Endothelial cell of umbilical vein (primary cell): ENCODE results near the gene DYNC1LI2. TPM values are rescaled to one million over a fixed set of nuclear protein-coding genes. Genes with fewer than 3 reads are reported as not detected.

ENCODE experiments used
- BruUV-seq: library from RNA; stranded (reverse); fragments of 400-500 nt; replicated peaks from 2 replicates; lab custom pipeline; 2021; lab: Mats Ljungman, UMichigan
- CTCF ChIA-PET: fragments of 300-600, 350-600 bp; sonication (Branson Sonifier 250); formaldehyde crosslinking; loops from one replicate; lab custom pipeline; 2021; ENCODE audit warnings: antibody characterized with exemption, inconsistent platforms; lab: Charles Lee
- POLR2A ChIA-PET: fragments of 300-600, 350-600 bp; sonication (Branson Sonifier 250); formaldehyde crosslinking; loops from one replicate; lab custom pipeline; 2021; ENCODE audit warnings: antibody characterized with exemption, inconsistent platforms; lab: Charles Lee
- DNase-seq: peaks from one replicate; pipeline ENCODE4 v3.0.0-alpha.2; 2011; ENCODE audit warnings: low read depth, low spot score
- FAIRE-seq: peaks from 2 replicates; lab custom pipeline; 2011; peaks lifted over from hg19 to GRCh38; lab: Jason Lieb, UNC
- H2AFZ ChIP-seq: 2 replicates; pipeline ENCODE4 v1.6.0; 2012; ENCODE audit warnings: low read depth, low read length, control low read depth, inconsistent platforms
- H3K27ac ChIP-seq: 2 replicates; pipeline ENCODE4 v1.5.1; 2011; ENCODE audit warnings: low read depth, mild to moderate bottlenecking, control low read depth, low read length, moderate library complexity; ENCODE audit not compliant: insufficient read depth
- H3K27me3 ChIP-seq, 2 experiments: 2 replicates each; pipeline versions ENCODE4 v1.6.0 to v1.6.1; 2011; ENCODE audit warnings: low read length in 2 of 2, mixed read lengths in 1 of 2; ENCODE audit not compliant: control insufficient read depth in 2 of 2, insufficient read depth in 2 of 2
- H3K36me3 ChIP-seq, 2 experiments: 2 replicates in 1 of 2; 3 replicates in 1 of 2; pipeline ENCODE4 v1.5.1; 2011; ENCODE audit warnings: low read length in 2 of 2, mild to moderate bottlenecking in 1 of 2, moderate library complexity in 1 of 2; ENCODE audit not compliant: control insufficient read depth in 2 of 2, insufficient read depth in 2 of 2; ENCODE audit errors: extremely low read depth in 1 of 2
- H3K4me1 ChIP-seq: 3 replicates; pipeline ENCODE4 v1.5.1; 2011; ENCODE audit warnings: mild to moderate bottlenecking, low read length; ENCODE audit not compliant: control insufficient read depth, insufficient read depth; ENCODE audit errors: extremely low read depth
- H3K4me2 ChIP-seq: 2 replicates; pipeline ENCODE4 v1.6.1; 2011; ENCODE audit warnings: low read length, control low read depth, mixed read lengths; ENCODE audit not compliant: insufficient read depth
- H3K4me3 ChIP-seq, 3 experiments: fragments of 200-600 bp in 1 of 3; sonication (generic), shearing (Covaris generic) in 1 of 3; replicated peaks in 1 of 3; 2 replicates each; pipeline ENCODE4 v1.5.1; 2011 to 2016; ENCODE audit warnings: control low read depth in 3 of 3, low read length in 3 of 3, mild to moderate bottlenecking in 2 of 3, inconsistent platforms in 1 of 3, low read depth in 1 of 3, moderate library complexity in 1 of 3; ENCODE audit not compliant: insufficient read depth in 1 of 3
- H3K79me2 ChIP-seq: 2 replicates; pipeline ENCODE4 v1.6.0; 2012; ENCODE audit warnings: low read length, inconsistent platforms; ENCODE audit not compliant: control insufficient read depth, insufficient read depth
- H3K9ac ChIP-seq: replicated peaks from 2 replicates; pipeline ENCODE3; 2011; ENCODE audit warnings: low read length, control low read depth; ENCODE audit not compliant: insufficient read depth; ENCODE audit errors: extremely low read depth
- H3K9me1 ChIP-seq: replicated peaks from 3 replicates; pipeline ENCODE4 v1.6.0; 2011; ENCODE audit warnings: mild to moderate bottlenecking, low read length; ENCODE audit not compliant: control insufficient read depth, insufficient read depth; ENCODE audit errors: extremely low read depth
- H3K9me3 ChIP-seq: replicated peaks from 2 replicates; pipeline ENCODE4 v1.5.1; 2012; ENCODE audit warnings: low read length, inconsistent platforms; ENCODE audit not compliant: control insufficient read depth, insufficient read depth
- H4K20me1 ChIP-seq: replicated peaks from 2 replicates; pipeline ENCODE3; 2011; ENCODE audit warnings: mild to moderate bottlenecking, low read length; ENCODE audit not compliant: control insufficient read depth, insufficient read depth; ENCODE audit errors: extremely low read depth
- EZH2 ChIP-seq: IDR thresholded peaks from 2 replicates; pipeline ENCODE4 v1.6.1; 2012; ENCODE audit warnings: borderline replicate concordance, low read depth, mild to moderate bottlenecking, moderate library complexity, low read length, inconsistent platforms; ENCODE audit not compliant: severe bottlenecking
- FOS ChIP-seq: IDR thresholded peaks from 2 replicates; pipeline ENCODE4 v1.6.1; 2011; ENCODE audit warnings: mild to moderate bottlenecking, low read length, moderate library complexity, borderline replicate concordance; ENCODE audit not compliant: insufficient read depth
- GATA2 ChIP-seq: IDR thresholded peaks from 2 replicates; pipeline ENCODE4 v1.7.0; 2011; ENCODE audit warnings: low read depth, mild to moderate bottlenecking, moderate library complexity, mixed read lengths, low read length; ENCODE audit not compliant: insufficient read length, insufficient read depth
- JUN ChIP-seq: IDR thresholded peaks from 2 replicates; pipeline ENCODE4 v1.6.1; 2011; ENCODE audit warnings: borderline replicate concordance, low read depth; ENCODE audit not compliant: insufficient read length, insufficient read depth
- MYC ChIP-seq: IDR thresholded peaks from one replicate; pipeline ENCODE4 v1.6.1; 2011; ENCODE audit warnings: mild to moderate bottlenecking, low read depth, low read length
- POLR2A ChIP-seq: IDR thresholded peaks from 2 replicates; pipeline ENCODE4 v1.6.1; 2012; ENCODE audit warnings: low read depth, mild to moderate bottlenecking, control low read depth, low read length
- POLR2AphosphoS5 ChIP-seq: IDR thresholded peaks from 2 replicates; pipeline ENCODE4 v1.6.1; 2012; ENCODE audit warnings: low read depth, mild to moderate bottlenecking, control low read depth, low read length, moderate library complexity; ENCODE audit not compliant: insufficient read depth
- dilution Hi-C: fragments of 300-500 bp; cut with MboI; formaldehyde crosslinking; loops from one replicate; pipeline ENCODE4 v1.15.0; 2019; ENCODE audit warnings: low sequenced_read_pairs; ENCODE audit not compliant: extremely low pct_ligation_motif_present
- intact Hi-C: fragments of 100-400 bp; cut with micrococcal nuclease; formaldehyde crosslinking; loops from one replicate; pipeline ENCODE4 v1.10.0; 2022
- polyA plus RNA-seq, 4 experiments: library from polyadenylated mRNA; depleted of rRNA in 3 of 4; stranded (reverse) in 3 of 4; unstranded in 1 of 4; fragments of >200 nt; gene quantifications; 2 replicates each; pipeline versions ENCODE4 v1.2.1 to v1.2.3, GENCODE V29; 2011 to 2012; ENCODE audit warnings: missing spikeins in 1 of 4
- total RNA-seq: library from RNA; stranded (reverse); gene quantifications from 2 replicates; pipeline ENCODE4 v1.2.3, GENCODE V29; 2021
- TF ChIP-seq, protein P1 (sequence below): IDR thresholded peaks from 2 replicates; pipeline ENCODE4 v1.6.1; 2011; ENCODE audit not compliant: insufficient read depth, insufficient read length
- TF ChIP-seq, protein P2 (sequence below), 2 donors: IDR thresholded peaks; 1 replicate in 1 of 2; 2 replicates in 1 of 2; pipeline ENCODE4 v1.5.1; 2011; ENCODE audit warnings: low read length in 2 of 2, mild to moderate bottlenecking in 2 of 2, moderate library complexity in 2 of 2, control low read depth in 1 of 2, inconsistent platforms in 1 of 2, low read depth in 1 of 2; ENCODE audit not compliant: insufficient read depth in 1 of 2; ENCODE audit errors: extremely low read depth in 1 of 2

The DYNC1LI2 gene
- total and polyA plus RNA-seq, 2 donors (not counting 3 experiments of a cell fraction or from before 2014, with no cell fraction given), result 110 to 159 TPM

DNA sequence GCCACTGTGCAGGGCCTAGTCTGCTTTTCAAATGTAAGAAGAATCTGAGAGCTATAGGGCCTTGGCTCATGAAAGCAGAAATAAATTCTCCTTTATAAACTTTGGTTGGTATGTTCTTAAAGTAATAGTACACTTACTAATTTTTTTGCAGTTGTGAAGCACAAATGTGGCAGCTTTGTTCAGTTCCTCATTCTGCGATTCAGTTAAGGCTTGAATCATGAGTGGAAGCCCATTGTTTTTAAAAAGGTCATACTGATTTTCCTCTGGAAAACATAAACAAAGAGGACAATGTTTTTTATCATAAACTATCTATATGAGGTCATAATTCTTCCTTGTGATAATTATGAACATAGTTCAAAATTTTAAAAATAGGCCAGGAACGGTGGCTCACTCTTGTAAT, 23.6 kb upstream of the DYNC1LI2 start:
- H3K4me3 ChIP-seq, result no peak overlapping the region
- no peak overlapping the region for H3K27ac ChIP-seq
- no TSS peak for BruUV-seq
- H3K4me1 ChIP-seq, result peaks cover 2% of the 10 kb centered on the region
- peak; percentile 24 for DNase-seq
- CTCF ChIA-PET, result interaction anchor here (2.2 kb wide), 1 partner anchor 55 kb away, joined by 10 read pairs; the partner anchor contains the start of gene NAE1
- POLR2A ChIA-PET, result no interaction called here
- FAIRE-seq, result peak; percentile 28
- H3K4me2 ChIP-seq, result no peak overlapping the region
- dilution Hi-C loops (no loop called here), intact Hi-C loops (no loop called here)
- H3K79me2 ChIP-seq, result no peaks in the 10 kb centered on the region
- no peaks in the 10 kb centered on the region for H3K9me3 ChIP-seq
- no peaks in the 10 kb centered on the region for H3K36me3 ChIP-seq
- no peak overlapping the region for H3K9ac ChIP-seq
- no peaks in the 10 kb centered on the region for H3K9me1 ChIP-seq
- H4K20me1 ChIP-seq, result no peaks in the 10 kb centered on the region
- H3K27me3 ChIP-seq, result no peaks in the 10 kb centered on the region
- TF ChIP-seq, protein P1, sequence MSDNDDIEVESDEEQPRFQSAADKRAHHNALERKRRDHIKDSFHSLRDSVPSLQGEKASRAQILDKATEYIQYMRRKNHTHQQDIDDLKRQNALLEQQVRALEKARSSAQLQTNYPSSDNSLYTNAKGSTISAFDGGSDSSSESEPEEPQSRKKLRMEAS, result no peak
- TF ChIP-seq POLR2AphosphoS5 (no peak), GATA2 (no peak), POLR2A (no peak), EZH2 (no peak), FOS (no peak), MYC (no peak), JUN (no peak)
- TF ChIP-seq, protein P2, sequence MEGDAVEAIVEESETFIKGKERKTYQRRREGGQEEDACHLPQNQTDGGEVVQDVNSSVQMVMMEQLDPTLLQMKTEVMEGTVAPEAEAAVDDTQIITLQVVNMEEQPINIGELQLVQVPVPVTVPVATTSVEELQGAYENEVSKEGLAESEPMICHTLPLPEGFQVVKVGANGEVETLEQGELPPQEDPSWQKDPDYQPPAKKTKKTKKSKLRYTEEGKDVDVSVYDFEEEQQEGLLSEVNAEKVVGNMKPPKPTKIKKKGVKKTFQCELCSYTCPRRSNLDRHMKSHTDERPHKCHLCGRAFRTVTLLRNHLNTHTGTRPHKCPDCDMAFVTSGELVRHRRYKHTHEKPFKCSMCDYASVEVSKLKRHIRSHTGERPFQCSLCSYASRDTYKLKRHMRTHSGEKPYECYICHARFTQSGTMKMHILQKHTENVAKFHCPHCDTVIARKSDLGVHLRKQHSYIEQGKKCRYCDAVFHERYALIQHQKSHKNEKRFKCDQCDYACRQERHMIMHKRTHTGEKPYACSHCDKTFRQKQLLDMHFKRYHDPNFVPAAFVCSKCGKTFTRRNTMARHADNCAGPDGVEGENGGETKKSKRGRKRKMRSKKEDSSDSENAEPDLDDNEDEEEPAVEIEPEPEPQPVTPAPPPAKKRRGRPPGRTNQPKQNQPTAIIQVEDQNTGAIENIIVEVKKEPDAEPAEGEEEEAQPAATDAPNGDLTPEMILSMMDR (IDR thresholded peaks at IDR 0.05; ENCODE audit: extremely low read depth in 1 of 2, insufficient read depth in 1 of 2, low read depth in 1 of 2, low read length in 2 of 2), result no peak
- peak overlapping the region; percentile 7 for H2AFZ ChIP-seq
